Smooth muscle cell (in vitro differentiated cells): Measurements from ENCODE around the gene TRAPPC4. TPM values are rescaled to one million over a fixed set of nuclear protein-coding genes. Genes with fewer than 3 reads are reported as not detected.
"Not testable (repeated sequence)": the region's sequence is repeated elsewhere in the genome, so short reads cannot be mapped to it uniquely, and the experiment has no call there.

Source experiments
- DNase-seq: peaks from one replicate; lab custom pipeline; 2025; ENCODE audit not compliant: unreplicated experiment; lab: John Stamatoyannopoulos, UW
- H2AFZ ChIP-seq: fragments of 200-600 bp; sonication (generic); 2 replicates; pipeline ENCODE4 v1.6.0; 2016; ENCODE audit warnings: antibody characterized with exemption, low read depth, mild to moderate bottlenecking
- H3F3A ChIP-seq: fragments of 200-600 bp; sonication (generic); 2 replicates; pipeline ENCODE4 v1.6.0; 2017; ENCODE audit warnings: antibody characterized with exemption, low read depth
- H3K27ac ChIP-seq: fragments of 200-600 bp; sonication (generic); 2 replicates; pipeline ENCODE4 v1.5.1; 2016; ENCODE audit warnings: low read depth, mild to moderate bottlenecking
- H3K27me3 ChIP-seq: fragments of 200-600 bp; sonication (generic); 2 replicates; pipeline ENCODE4 v1.6.1; 2016; ENCODE audit warnings: low read depth, mild to moderate bottlenecking
- H3K36me3 ChIP-seq: fragments of 200-600 bp; sonication (generic); 2 replicates; pipeline ENCODE4 v1.5.1; 2016; ENCODE audit warnings: low read depth
- H3K4me1 ChIP-seq: fragments of 200-600 bp; sonication (generic); 2 replicates; pipeline ENCODE4 v1.5.1; 2016; ENCODE audit warnings: low read depth
- H3K4me2 ChIP-seq: fragments of 200-600 bp; sonication (generic); 2 replicates; pipeline ENCODE4 v1.6.0; 2016; ENCODE audit warnings: mild to moderate bottlenecking
- H3K4me3 ChIP-seq: fragments of 200-600 bp; sonication (generic); 2 replicates; pipeline ENCODE4 v1.5.1; 2016; ENCODE audit warnings: mild to moderate bottlenecking
- H3K79me2 ChIP-seq: fragments of 200-600 bp; sonication (generic); 2 replicates; pipeline ENCODE4 v1.6.0; 2016; ENCODE audit warnings: low read depth, mild to moderate bottlenecking
- H3K9ac ChIP-seq: fragments of 200-600 bp; sonication (generic); 2 replicates; pipeline ENCODE4 v1.6.0; 2016; ENCODE audit warnings: low read depth
- H3K9me3 ChIP-seq: fragments of 200-600 bp; sonication (generic); replicated peaks from 2 replicates; pipeline ENCODE4 v1.5.1; 2016; ENCODE audit warnings: low read depth
- H4K20me1 ChIP-seq: fragments of 200-600 bp; sonication (generic); 2 replicates; pipeline ENCODE4 v1.6.0; 2016; ENCODE audit warnings: low read depth
- CTCF ChIP-seq: fragments of 200-600 bp; sonication (generic); IDR thresholded peaks from 2 replicates; pipeline ENCODE4 v1.5.1; 2017; ENCODE audit warnings: borderline replicate concordance, mild to moderate bottlenecking, antibody characterized with exemption; ENCODE audit not compliant: insufficient read depth, poor library complexity, severe bottlenecking
- WGBS: methylation state at CpG from one replicate; pipeline ENCODE4 v1.1.7; 2016; ENCODE audit warnings: low lambda C conversion rate; 5-methylcytosine and 5-hydroxymethylcytosine counted together
- polyA plus RNA-seq: library from polyadenylated mRNA; unstranded; fragments of >200 nt; fragmentation: Nextera tagmentation; extraction: Ambion mirVana; gene quantifications from 2 replicates; pipeline ENCODE4 v1.2.1, GENCODE V29; 2016
- total RNA-seq: library from RNA; depleted of rRNA; stranded (reverse); fragments of >200 nt; gene quantifications from 2 replicates; pipeline ENCODE4 v1.2.3, GENCODE V29; 2014

The TRAPPC4 gene
- total RNA-seq (55.2 and 103 TPM in 2 replicates), polyA plus RNA-seq (157 and 168 TPM in 2 replicates)

DNA sequence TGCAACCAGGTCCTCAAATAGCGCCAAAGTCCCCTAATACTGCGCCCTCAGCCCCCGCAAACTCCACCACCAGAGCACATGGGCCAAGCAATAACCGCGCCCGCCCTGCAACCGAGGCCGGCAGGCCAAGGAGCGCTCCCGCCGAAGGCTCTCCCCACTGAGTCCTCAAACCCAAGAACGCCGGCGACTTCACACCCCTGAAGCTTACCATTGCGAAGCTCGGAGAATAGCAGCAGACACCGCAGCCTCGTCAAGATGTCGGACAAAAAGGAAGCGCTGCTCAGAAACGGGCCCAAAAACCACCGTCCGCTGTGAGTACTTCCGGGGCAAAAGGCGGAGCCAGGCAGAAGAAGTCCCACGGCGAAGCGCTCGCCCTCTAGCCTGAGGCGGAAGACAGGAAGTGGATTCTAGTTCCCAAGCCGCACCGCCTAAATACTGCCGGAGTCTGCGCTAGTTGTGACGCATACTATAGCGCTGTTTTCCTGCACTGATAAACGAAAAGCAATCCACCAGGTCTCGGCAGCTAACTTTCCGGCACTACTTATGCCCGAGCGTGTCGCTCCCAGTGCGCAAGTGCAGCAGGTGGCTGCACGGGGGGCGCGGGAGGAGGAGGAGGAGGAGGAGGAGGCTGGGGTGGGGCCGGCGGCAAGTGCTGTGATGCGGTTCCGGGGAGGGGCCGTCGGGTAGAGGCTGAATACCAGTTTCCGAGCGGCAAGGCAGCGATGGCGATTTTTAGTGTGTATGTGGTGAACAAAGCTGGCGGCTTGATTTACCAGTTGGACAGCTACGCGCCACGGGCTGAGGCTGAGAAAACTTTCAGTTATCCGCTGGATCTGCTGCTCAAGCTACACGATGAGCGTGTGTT lies at the start of gene TRAPPC4, which contains the start of gene RPS25:
TSS of gene TRAPPC4 (plus strand) at position 693 of the 865 bp plus-strand sequence. CDS start at position 723, 30 bp downstream.
TSS of gene RPS25 (minus strand) at position 270 of the 865 bp plus-strand sequence. CDS start at position 211, 59 bp downstream.
- Histone ChIP-seq H3F3A (peaks cover 25% of the 10 kb centered on the region), H3K9me3 (no peaks in the 10 kb centered on the region), H3K9ac (peak within 1 kb of the TSS; percentile 80), H3K27ac (peak within 1 kb of the TSS; percentile 81), H3K36me3 (no peaks in the 10 kb centered on the region), H3K4me2 (peak within 1 kb of the TSS; percentile 98), H3K4me1 (peaks cover 21% of the 10 kb centered on the region), H2AFZ (peak within 1 kb of the TSS; percentile 96), H3K4me3 (peak within 1 kb of the TSS; percentile 96), H3K27me3 (no peaks in the 10 kb centered on the region), H3K79me2 (peaks cover 58% of the 10 kb centered on the region), H4K20me1 (peaks cover 39% of the 10 kb centered on the region)
- WGBS: under 1% methylated on average over 56 of the region's 63 CpGs
- no peak for TF ChIP-seq CTCF
- DNase-seq: peak; percentile 90

GRCh38 chr11:118969508-118969907 lies 49.1 kb upstream of the TRAPPC4 start:
- H3K4me2 ChIP-seq, H3K9me3 ChIP-seq, H3K27ac ChIP-seq, H3K9ac ChIP-seq, H3K79me2 ChIP-seq, H3K27me3 ChIP-seq, H4K20me1 ChIP-seq, DNase-seq, H3K36me3 ChIP-seq, H3K4me1 ChIP-seq, H3F3A ChIP-seq, H3K4me3 ChIP-seq, H2AFZ ChIP-seq: not testable (repeated sequence)
- WGBS: 92% methylated on average over 2 of the region's 2 CpGs

- H2AFZ ChIP-seq: no peak within 1 kb of the TSS
- H3K36me3 ChIP-seq: no peaks in the 10 kb centered on the region
- no peak for DNase-seq
- no peak within 1 kb of the TSS for H3K27ac ChIP-seq
- H3K79me2 ChIP-seq: no peaks in the 10 kb centered on the region
- no peak within 1 kb of the TSS for H3K9ac ChIP-seq
- H3K4me2 ChIP-seq: no peak within 1 kb of the TSS
- H4K20me1 ChIP-seq: no peaks in the 10 kb centered on the region
- H3K27me3 ChIP-seq: no peaks in the 10 kb centered on the region
- no peaks in the 10 kb centered on the region for H3K9me3 ChIP-seq
- no peak for TF ChIP-seq CTCF
- no peaks in the 10 kb centered on the region for H3K4me1 ChIP-seq
- no peak within 1 kb of the TSS for H3K4me3 ChIP-seq
- no peaks in the 10 kb centered on the region for H3F3A ChIP-seq
- WGBS: 95% methylated on average over 27 of the region's 33 CpGs
Measured at GRCh38 chr11:118971646-118972045, 46.9 kb upstream of the TRAPPC4 start, which contains the start of gene FOXR1. Gene FOXR1, plus strand, starts transcription at chr11:118971761. Its CDS starts 171 bp downstream, at chr11:118971932.

DNA sequence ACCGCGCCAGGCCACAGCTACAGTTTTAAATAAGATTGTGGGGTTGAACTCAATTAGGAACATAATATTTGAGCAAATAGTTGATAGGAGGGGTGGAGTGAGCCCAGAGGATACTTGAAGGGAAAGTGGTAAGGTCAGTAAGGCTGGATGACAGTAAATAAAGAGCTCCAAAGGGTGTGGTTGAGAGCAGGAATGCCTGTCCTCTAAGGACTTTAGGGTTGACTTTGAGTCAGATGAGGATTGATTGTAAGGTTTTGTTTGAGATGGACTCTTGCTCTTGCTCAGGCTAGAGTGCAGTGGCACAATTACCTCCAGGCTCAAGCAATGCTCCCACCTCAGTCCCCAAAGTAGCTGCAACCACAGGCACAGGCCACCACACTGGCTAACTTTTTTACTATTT lies 44.6 kb upstream of the TRAPPC4 start:
- no peaks in the 10 kb centered on the region for H4K20me1 ChIP-seq
- no peak overlapping the region for H2AFZ ChIP-seq
- WGBS: 99% methylated on average over 2 of the region's 2 CpGs

More for the DNA sequence above, 44.6 kb upstream of the TRAPPC4 start:
- no peaks in the 10 kb centered on the region for H3K9me3 ChIP-seq
- H3K4me2 ChIP-seq: no peak overlapping the region
- no peaks in the 10 kb centered on the region for H3K27me3 ChIP-seq
- H3K9ac ChIP-seq: no peak overlapping the region
- no peak overlapping the region for H3K27ac ChIP-seq
- no peaks in the 10 kb centered on the region for H3K79me2 ChIP-seq
- H3K36me3 ChIP-seq: no peaks in the 10 kb centered on the region
- DNase-seq: no peak
- no peak for TF ChIP-seq CTCF
- H3K4me1 ChIP-seq: no peaks in the 10 kb centered on the region
- no peak overlapping the region for H3K4me3 ChIP-seq
- H3F3A ChIP-seq: no peaks in the 10 kb centered on the region
